IPS DF 6.9 (cell line): ENCODE data around the gene MERTK.
"Not testable (repeated sequence)": the region's sequence is repeated elsewhere in the genome, so short reads cannot be mapped to it uniquely, and the experiment has no call there.

Experiments used
- DNase-seq: peaks from one replicate; pipeline ENCODE4 v3.0.0-alpha.2; 2013; ENCODE audit warnings: low read depth, low spot score
- H3K27ac ChIP-seq: one replicate; pipeline ENCODE4 v1.5.1; 2013; ENCODE audit warnings: low read length, control low read depth
- H3K27me3 ChIP-seq: 2 replicates; pipeline ENCODE4 v1.6.1; 2013; ENCODE audit warnings: mild to moderate bottlenecking, low read length; ENCODE audit not compliant: control insufficient read depth, insufficient read depth
- H3K36me3 ChIP-seq: 2 replicates; pipeline ENCODE4 v1.6.1; 2013; ENCODE audit warnings: low read length; ENCODE audit not compliant: control insufficient read depth, insufficient read depth
- H3K4me1 ChIP-seq: 2 replicates; pipeline ENCODE4 v1.6.1; 2013; ENCODE audit warnings: low read length; ENCODE audit not compliant: control insufficient read depth, insufficient read depth
- H3K4me3 ChIP-seq: 2 replicates; pipeline ENCODE4 v1.5.1; 2013; ENCODE audit warnings: mild to moderate bottlenecking, low read length
- H3K9me3 ChIP-seq: 2 replicates; pipeline ENCODE4 v1.6.1; 2013; ENCODE audit warnings: low read length, inconsistent platforms; ENCODE audit not compliant: control insufficient read depth, insufficient read depth
- WGBS: extraction: QIAGEN DNeasy Blood & Tissue Kit; methylation state at CpG from one replicate; pipeline ENCODE4 v1.1.7; 2013; ENCODE audit warnings: mixed read lengths, missing lambda C conversion rate; ENCODE audit not compliant: insufficient read length, insufficient coverage; 5-methylcytosine and 5-hydroxymethylcytosine counted together

Gene MERTK

GRCh38 chr2:111909997-111910396 is 11.6 kb downstream of the MERTK start:
- H3K27me3 ChIP-seq, H3K27ac ChIP-seq: not testable (repeated sequence)
- WGBS, result no CpG with 5 or more reads among the region's 4 CpGs

GRCh38 chr2:111910609-111911277 is 12.3 kb downstream of the MERTK start:
- H3K36me3 ChIP-seq, result no peaks in the 10 kb centered on the region
- no peaks in the 10 kb centered on the region for H3K27me3 ChIP-seq
- H3K27ac ChIP-seq, result no peak overlapping the region
- H3K4me3 ChIP-seq, result no peak overlapping the region
- DNase-seq, result no peak
- WGBS, result no CpG with 5 or more reads among the region's 2 CpGs
- no peaks in the 10 kb centered on the region for H3K4me1 ChIP-seq
- no peaks in the 10 kb centered on the region for H3K9me3 ChIP-seq

More at GRCh38 chr2:111909997-111910396, 11.6 kb downstream of the MERTK start:
- H3K4me3 ChIP-seq, DNase-seq, H3K4me1 ChIP-seq, H3K36me3 ChIP-seq, H3K9me3 ChIP-seq: not testable (repeated sequence)

GRCh38 chr2:111911295-111911977 is 13.0 kb downstream of the MERTK start:
- not testable (repeated sequence) for H3K9me3 ChIP-seq, H3K4me1 ChIP-seq, H3K27me3 ChIP-seq, DNase-seq, H3K27ac ChIP-seq, H3K36me3 ChIP-seq, H3K4me3 ChIP-seq
- no CpG with 5 or more reads among the region's 7 CpGs for WGBS

GRCh38 chr2:111912547-111912946 is 14.1 kb downstream of the MERTK start:
- no peak for DNase-seq
- no peaks in the 10 kb centered on the region for H3K36me3 ChIP-seq
- WGBS, result no CpG with 5 or more reads among the region's 2 CpGs
- no peaks in the 10 kb centered on the region for H3K9me3 ChIP-seq
- H3K4me3 ChIP-seq, result no peak overlapping the region
- H3K4me1 ChIP-seq, result no peaks in the 10 kb centered on the region
- H3K27me3 ChIP-seq, result no peaks in the 10 kb centered on the region
- H3K27ac ChIP-seq, result no peak overlapping the region

GRCh38 chr2:111917106-111917505 is 18.7 kb downstream of the MERTK start:
- Histone ChIP-seq H3K36me3 (no peaks in the 10 kb centered on the region), H3K4me3 (no peak overlapping the region), H3K27ac (no peak overlapping the region), H3K4me1 (no peaks in the 10 kb centered on the region), H3K9me3 (no peaks in the 10 kb centered on the region), H3K27me3 (no peaks in the 10 kb centered on the region)
- no CpG with 5 or more reads among the region's 3 CpGs for WGBS
- no peak for DNase-seq

- Histone ChIP-seq H3K27me3 (no peaks in the 10 kb centered on the region), H3K36me3 (no peaks in the 10 kb centered on the region), H3K9me3 (no peaks in the 10 kb centered on the region), H3K4me3 (no peak overlapping the region), H3K27ac (no peak overlapping the region), H3K4me1 (no peaks in the 10 kb centered on the region)
- no peak for DNase-seq
- WGBS, result no CpG with 5 or more reads among the region's 1 CpG
Observed at GRCh38 chr2:111918383-111918806, 20.0 kb downstream of the MERTK start.

GRCh38 chr2:111919365-111919764 is 21.0 kb downstream of the MERTK start:
- no peak overlapping the region for H3K4me3 ChIP-seq
- no peaks in the 10 kb centered on the region for H3K27me3 ChIP-seq
- DNase-seq, result no peak
- WGBS, result no CpG with 5 or more reads among the region's 2 CpGs
- no peak overlapping the region for H3K27ac ChIP-seq
- no peaks in the 10 kb centered on the region for H3K9me3 ChIP-seq
- no peaks in the 10 kb centered on the region for H3K36me3 ChIP-seq
- no peaks in the 10 kb centered on the region; the same call in 1 of the 2 replicates for H3K4me1 ChIP-seq

- no peaks in the 10 kb centered on the region for H3K27me3 ChIP-seq
- H3K4me1 ChIP-seq, result no peaks in the 10 kb centered on the region; the same call in 1 of the 2 replicates
- H3K4me3 ChIP-seq, result no peak overlapping the region
- H3K9me3 ChIP-seq, result no peaks in the 10 kb centered on the region
- DNase-seq, result no peak
- no CpG with 5 or more reads among the region's 8 CpGs for WGBS
- H3K36me3 ChIP-seq, result no peaks in the 10 kb centered on the region
- no peak overlapping the region for H3K27ac ChIP-seq
Observed at GRCh38 chr2:111919794-111920608, 21.6 kb downstream of the MERTK start.

GRCh38 chr2:111923276-111923804 is 24.9 kb downstream of the MERTK start:
- H3K4me1 ChIP-seq, result no peaks in the 10 kb centered on the region; the same call in 1 of the 2 replicates
- no peaks in the 10 kb centered on the region for H3K9me3 ChIP-seq
- H3K27ac ChIP-seq, result no peak overlapping the region
- H3K27me3 ChIP-seq, result no peaks in the 10 kb centered on the region
- no peak overlapping the region for H3K4me3 ChIP-seq
- H3K36me3 ChIP-seq, result no peaks in the 10 kb centered on the region
- no peak for DNase-seq
- no CpG with 5 or more reads among the region's 4 CpGs for WGBS

GRCh38 chr2:111924617-111925107 is 26.3 kb downstream of the MERTK start:
- no peaks in the 10 kb centered on the region; the same call in 1 of the 2 replicates for H3K4me1 ChIP-seq
- WGBS, result no CpG with 5 or more reads among the region's 3 CpGs
- H3K27me3 ChIP-seq, result no peaks in the 10 kb centered on the region
- no peak overlapping the region for H3K4me3 ChIP-seq
- H3K27ac ChIP-seq, result no peak overlapping the region
- no peaks in the 10 kb centered on the region for H3K9me3 ChIP-seq
- no peak for DNase-seq
- no peaks in the 10 kb centered on the region for H3K36me3 ChIP-seq
